Activated CD4-positive, alpha-beta memory T cell treated with anti-CD3 and anti-CD28 coated beads, Interleukin-2, amount 10 ng/mL, durations not matched to agents 7 days and 5 days (primary cell): ENCODE measurements around the gene F12. TPM values are rescaled to one million over a fixed set of nuclear protein-coding genes. Genes with fewer than 3 reads are reported as not detected.

Experiments used
- CTCF ChIA-PET: fragments of 350-600 bp; sonication (Branson Sonifier 250); formaldehyde crosslinking; loops from one replicate; lab custom pipeline; 2021; ENCODE audit warnings: antibody characterized with exemption, inconsistent platforms; lab: Charles Lee
- POLR2A ChIA-PET: fragments of 350-600 bp; sonication (Branson Sonifier 250); formaldehyde crosslinking; loops from one replicate; lab custom pipeline; 2021; ENCODE audit warnings: antibody characterized with exemption; lab: Charles Lee
- DNase-seq: peaks from one replicate; pipeline ENCODE4 v3.0.0-alpha.2; 2020
- H3K27ac Mint-ChIP-seq: one replicate; pipeline ENCODE4 v1.8.0; 2021; ENCODE audit warnings: mild to moderate bottlenecking, mixed read lengths
- H3K27me3 Mint-ChIP-seq: one replicate; pipeline ENCODE4 v1.8.0; 2021; ENCODE audit warnings: mixed read lengths
- H3K36me3 Mint-ChIP-seq: one replicate; pipeline ENCODE4 v1.8.0; 2021; ENCODE audit warnings: low read depth, mixed read lengths
- H3K4me1 Mint-ChIP-seq: one replicate; pipeline ENCODE4 v1.8.0; 2021; ENCODE audit warnings: mixed read lengths
- H3K4me3 Mint-ChIP-seq: one replicate; pipeline ENCODE4 v1.8.0; 2021; ENCODE audit warnings: mild to moderate bottlenecking, mixed read lengths
- H3K9me3 Mint-ChIP-seq: one replicate; pipeline ENCODE4 v1.8.0; 2021; ENCODE audit warnings: mixed read lengths
- total RNA-seq, 2 experiments: library from RNA; stranded (reverse); gene quantifications; one replicate each; pipeline ENCODE4 v1.2.3, GENCODE V29; 2021

Gene F12
- 1 to 10 TPM; 1.5 to 1.6 TPM for total RNA-seq

- Mint-ChIP-seq H3K27ac (no peak within 1 kb of the TSS), H3K36me3 (no peaks in the 10 kb centered on the region), H3K4me3 (no peak within 1 kb of the TSS), H3K9me3 (no peaks in the 10 kb centered on the region), H3K27me3 (peaks cover 9% of the 10 kb centered on the region), H3K4me1 (peaks cover 53% of the 10 kb centered on the region)
- POLR2A ChIA-PET: interaction anchor here (1.2 to 17.5 kb wide), 6 partner anchors 19 to 57 kb away, joined by 4 to 463 read pairs (median 6); partner anchors contain the start of genes GRK6, LMAN2 and PRR7
- DNase-seq: no peak
- CTCF ChIA-PET: interaction anchor here (1.0 to 11.1 kb wide), 6 partner anchors 9 to 93 kb away, joined by 3 to 467 read pairs (median 5); partner anchors contain the start of gene PRR7
Measured at GRCh38 chr5:177409043-177409801, at the start of gene F12. F12 (minus strand) TSS chr5:177409564; CDS start chr5:177409527, 37 bp downstream.

GRCh38 chr5:177458912-177459350 is 49.6 kb upstream of the F12 start:
- Mint-ChIP-seq H3K27me3 (peaks cover under 1% of the 10 kb centered on the region), H3K4me1 (peaks cover 32% of the 10 kb centered on the region), H3K9me3 (no peaks in the 10 kb centered on the region), H3K36me3 (no peaks in the 10 kb centered on the region), H3K4me3 (no peak overlapping the region), H3K27ac (no peak overlapping the region)
- POLR2A ChIA-PET: interaction anchor here (7.6 kb wide), 1 partner anchor 16 kb away, joined by 96 read pairs; the partner anchor contains the start of gene PRR7
- no peak for DNase-seq
- CTCF ChIA-PET: interaction anchor here (8.5 kb wide), 1 partner anchor 69 kb away, joined by 188 read pairs; no protein-coding TSS in a partner anchor

GRCh38 chr5:177457852-177458681 is 48.7 kb upstream of the F12 start:
- Mint-ChIP-seq H3K4me3 (no peak overlapping the region), H3K9me3 (no peaks in the 10 kb centered on the region), H3K4me1 (peaks cover 37% of the 10 kb centered on the region), H3K36me3 (no peaks in the 10 kb centered on the region), H3K27me3 (peaks cover 7% of the 10 kb centered on the region), H3K27ac (no peak overlapping the region)
- ChIA-PET POLR2A (interaction anchor here (1.0 to 7.6 kb wide), 6 partner anchors 15 to 68 kb away, joined by 3 to 96 read pairs (median 6); partner anchors contain the start of genes DBN1, GRK6 and PRR7), CTCF (interaction anchor here (0.7 to 17.6 kb wide), 32 partner anchors 8 to 329 kb away, joined by 3 to 467 read pairs (median 4); partner anchors contain the start of genes F12, GRK6, LMAN2 and PDLIM7)
- DNase-seq: no peak

DNA sequence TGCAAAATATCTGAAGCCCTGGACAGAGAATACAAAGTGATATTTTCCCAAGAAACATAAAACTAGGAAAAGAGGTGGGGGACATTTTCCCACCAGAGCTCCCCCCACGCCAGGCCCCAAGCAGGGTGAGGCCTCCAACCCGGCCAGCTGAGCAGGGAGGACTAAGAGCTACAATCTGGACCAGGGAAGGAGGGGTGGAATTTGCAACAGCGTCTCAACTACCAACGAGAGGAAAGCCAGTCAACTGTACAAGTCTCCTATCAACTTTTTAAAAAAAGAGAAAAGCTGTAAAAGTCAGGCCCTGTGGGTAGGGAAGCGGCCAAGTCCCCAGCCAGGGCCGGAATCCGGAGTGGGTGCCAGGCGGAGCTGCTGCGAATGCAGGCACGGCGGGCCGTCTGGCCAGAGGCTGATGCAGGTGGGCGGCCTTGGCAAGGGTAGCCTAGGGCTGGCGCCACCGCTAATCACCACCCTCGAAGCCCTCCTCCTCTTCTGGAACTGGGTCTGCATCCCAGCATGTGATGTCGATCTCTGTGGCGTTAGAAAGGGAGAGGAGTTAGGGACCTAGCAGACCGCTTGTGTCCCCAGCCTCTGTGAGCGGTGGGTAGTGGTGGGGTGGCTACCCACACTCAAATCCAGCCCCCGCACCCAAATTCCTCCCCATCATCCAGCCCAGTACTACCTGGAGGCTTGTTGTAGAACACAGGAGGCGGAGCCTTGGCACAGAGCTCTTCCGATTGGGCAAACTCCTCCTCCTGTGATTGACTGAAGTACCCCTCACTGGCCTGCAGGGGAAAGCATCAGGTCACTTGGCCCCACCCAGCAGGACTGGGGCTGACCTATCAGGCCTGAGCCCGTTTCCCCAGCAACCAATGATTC is 47.9 kb upstream of the F12 start:
- Mint-ChIP-seq H3K27me3 (peaks cover 12% of the 10 kb centered on the region), H3K9me3 (no peaks in the 10 kb centered on the region), H3K27ac (no peak overlapping the region), H3K4me1 (peaks cover 33% of the 10 kb centered on the region), H3K4me3 (peak overlapping the region; percentile 52), H3K36me3 (no peaks in the 10 kb centered on the region)
- ChIA-PET CTCF (interaction anchor here (0.6 to 17.6 kb wide), 39 partner anchors 8 to 328 kb away, joined by 3 to 467 read pairs (median 4); partner anchors contain the start of genes F12, GRK6, LMAN2 and PDLIM7), POLR2A (interaction anchor here (1.0 to 7.6 kb wide), 9 partner anchors 14 to 145 kb away, joined by 3 to 96 read pairs (median 6); partner anchors contain the start of genes DBN1, GRK6, MXD3 and PRR7)
- peak; percentile 69 for DNase-seq

GRCh38 chr5:177456591-177456964 is 47.2 kb upstream of the F12 start:
- no peak overlapping the region for H3K27ac Mint-ChIP-seq
- no peaks in the 10 kb centered on the region for H3K36me3 Mint-ChIP-seq
- no peaks in the 10 kb centered on the region for H3K9me3 Mint-ChIP-seq
- no peak for DNase-seq
- H3K27me3 Mint-ChIP-seq: peaks cover 17% of the 10 kb centered on the region
- H3K4me1 Mint-ChIP-seq: peaks cover 31% of the 10 kb centered on the region
- ChIA-PET CTCF (interaction anchor here (0.8 to 17.6 kb wide), 20 partner anchors 9 to 328 kb away, joined by 3 to 467 read pairs (median 4); partner anchors contain the start of genes F12, PDLIM7, PFN3 and PRR7), POLR2A (interaction anchor here (1.1 to 7.6 kb wide), 9 partner anchors 13 to 323 kb away, joined by 3 to 96 read pairs (median 7); partner anchors contain the start of genes GRK6, MXD3, NSD1 and PRR7)
- peak overlapping the region; percentile 79 for H3K4me3 Mint-ChIP-seq

DNA sequence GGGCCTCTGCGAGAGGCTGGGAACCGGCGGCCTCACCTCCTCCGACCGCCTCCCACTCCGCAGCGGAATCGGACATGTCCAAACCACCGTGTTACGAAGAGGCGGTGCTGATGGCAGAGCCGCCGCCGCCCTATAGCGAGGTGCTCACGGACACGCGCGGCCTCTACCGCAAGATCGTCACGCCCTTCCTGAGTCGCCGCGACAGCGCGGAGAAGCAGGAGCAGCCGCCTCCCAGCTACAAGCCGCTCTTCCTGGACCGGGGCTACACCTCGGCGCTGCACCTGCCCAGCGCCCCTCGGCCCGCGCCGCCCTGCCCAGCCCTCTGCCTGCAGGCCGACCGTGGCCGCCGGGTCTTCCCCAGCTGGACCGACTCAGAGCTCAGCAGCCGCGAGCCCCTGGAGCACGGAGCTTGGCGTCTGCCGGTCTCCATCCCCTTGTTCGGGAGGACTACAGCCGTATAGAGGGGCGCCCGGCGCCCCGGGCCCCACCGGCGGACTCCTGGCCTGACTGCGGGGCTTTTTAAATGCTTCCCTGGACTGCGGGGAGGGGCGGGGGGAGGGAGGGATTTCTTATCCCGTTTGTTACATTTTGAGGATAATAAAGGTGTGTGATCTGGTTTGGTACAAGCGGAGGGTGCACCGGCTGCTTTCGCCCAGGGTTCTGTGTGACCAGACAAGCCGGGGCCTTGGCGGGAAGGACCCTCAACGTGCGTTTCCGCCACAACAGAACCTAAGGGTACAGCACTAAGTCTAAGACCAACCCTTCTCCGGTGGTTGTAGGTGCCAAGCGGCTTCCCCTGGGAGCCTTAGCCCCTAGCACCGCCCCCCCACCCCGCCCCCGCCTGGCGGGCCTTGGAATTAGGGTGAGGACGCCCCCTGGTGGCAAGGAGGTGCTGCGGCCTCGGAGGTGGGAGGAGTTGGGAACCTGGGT is 46.6 kb upstream of the F12 start:
- Mint-ChIP-seq H3K4me3 (peak overlapping the region; percentile 79), H3K4me1 (peaks cover 27% of the 10 kb centered on the region), H3K27ac (peak overlapping the region; percentile 85), H3K9me3 (no peaks in the 10 kb centered on the region), H3K36me3 (no peaks in the 10 kb centered on the region), H3K27me3 (peaks cover 17% of the 10 kb centered on the region)
- CTCF ChIA-PET: interaction anchor here (0.6 to 17.6 kb wide), 40 partner anchors 8 to 155 kb away, joined by 3 to 467 read pairs (median 6); partner anchors contain the start of genes F12, GRK6, LMAN2 and MXD3
- peak; percentile 95 for DNase-seq
- POLR2A ChIA-PET: interaction anchor here (0.9 to 20.7 kb wide), 18 partner anchors 12 to 322 kb away, joined by 3 to 654 read pairs (median 7); partner anchors contain the start of genes DDX41, GRK6, LMAN2 and MXD3

DNA sequence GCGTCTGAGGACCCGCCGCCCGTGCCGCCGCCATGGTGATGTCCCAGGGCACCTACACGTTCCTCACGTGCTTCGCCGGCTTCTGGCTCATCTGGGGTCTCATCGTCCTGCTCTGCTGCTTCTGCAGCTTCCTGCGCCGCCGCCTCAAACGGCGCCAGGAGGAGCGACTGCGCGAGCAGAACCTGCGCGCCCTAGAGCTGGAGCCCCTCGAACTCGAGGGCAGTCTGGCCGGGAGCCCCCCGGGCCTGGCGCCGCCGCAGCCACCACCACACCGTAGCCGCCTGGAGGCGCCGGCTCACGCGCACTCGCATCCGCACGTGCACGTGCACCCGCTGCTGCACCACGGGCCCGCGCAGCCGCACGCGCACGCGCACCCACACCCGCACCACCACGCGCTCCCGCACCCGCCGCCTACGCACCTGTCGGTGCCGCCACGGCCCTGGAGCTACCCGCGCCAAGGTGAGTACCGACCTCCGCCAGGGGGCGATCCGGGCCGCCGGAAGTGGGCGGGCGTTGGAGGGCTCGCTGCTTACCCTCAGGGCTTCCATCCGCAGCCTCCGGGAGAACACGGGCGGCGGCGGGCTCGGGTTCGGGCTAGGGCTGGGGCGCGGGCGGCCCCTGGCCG is 45.8 kb upstream of the F12 start:
- ChIA-PET POLR2A (interaction anchor here (0.9 to 20.7 kb wide), 20 partner anchors 12 to 322 kb away, joined by 3 to 654 read pairs (median 7); partner anchors contain the start of genes DDX41, GRK6, LMAN2 and MXD3), CTCF (interaction anchor here (0.6 to 17.6 kb wide), 41 partner anchors 8 to 341 kb away, joined by 3 to 467 read pairs (median 5); partner anchors contain the start of genes F12, GRK6, LMAN2 and MXD3)
- no peaks in the 10 kb centered on the region for H3K9me3 Mint-ChIP-seq
- peaks cover 17% of the 10 kb centered on the region for H3K27me3 Mint-ChIP-seq
- no peaks in the 10 kb centered on the region for H3K36me3 Mint-ChIP-seq
- DNase-seq: peak; percentile 91
- peak overlapping the region; percentile 85 for H3K27ac Mint-ChIP-seq
- peaks cover 27% of the 10 kb centered on the region for H3K4me1 Mint-ChIP-seq
- peak overlapping the region; percentile 79 for H3K4me3 Mint-ChIP-seq

DNA sequence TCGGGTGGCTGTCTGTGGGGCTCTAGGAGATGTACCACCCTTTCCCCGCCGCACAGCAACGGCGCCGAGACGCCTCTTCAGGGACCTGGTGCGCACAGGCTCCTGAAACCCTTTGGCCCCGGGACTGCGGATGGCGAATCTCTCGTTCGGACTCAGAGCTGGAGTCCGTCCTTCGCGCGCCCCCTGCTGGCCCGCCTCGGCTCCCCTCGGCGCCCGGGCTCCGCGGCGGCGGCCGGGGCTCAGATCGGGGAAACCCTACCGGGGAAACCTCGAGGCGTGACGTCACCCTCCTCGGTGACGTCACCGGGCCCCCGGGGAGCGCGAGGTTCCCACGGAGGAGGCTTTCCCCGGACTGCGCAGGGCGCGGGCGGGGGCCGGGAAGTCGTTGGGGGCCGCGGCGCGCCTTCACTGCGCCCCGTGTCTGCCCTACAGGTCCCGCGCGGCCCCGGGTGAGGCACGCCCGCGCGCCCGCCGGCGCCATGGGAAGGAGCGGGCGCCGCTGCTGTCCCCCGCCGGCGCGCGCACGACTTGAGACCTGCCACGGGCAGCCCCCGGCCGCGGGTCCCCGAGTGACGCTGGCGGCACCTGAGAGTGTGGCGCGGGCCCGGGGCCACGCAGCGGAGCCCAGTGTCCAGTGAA is 45.2 kb upstream of the F12 start:
- Mint-ChIP-seq H3K27me3 (peaks cover 17% of the 10 kb centered on the region), H3K9me3 (no peaks in the 10 kb centered on the region), H3K4me3 (peak overlapping the region; percentile 79), H3K4me1 (peaks cover 27% of the 10 kb centered on the region), H3K36me3 (no peaks in the 10 kb centered on the region), H3K27ac (no peak overlapping the region)
- ChIA-PET POLR2A (interaction anchor here (1.2 to 20.7 kb wide), 18 partner anchors 11 to 321 kb away, joined by 3 to 654 read pairs (median 8); partner anchors contain the start of genes DDX41, GRK6, LMAN2 and MXD3), CTCF (interaction anchor here (0.5 to 17.6 kb wide), 39 partner anchors 9 to 341 kb away, joined by 3 to 467 read pairs (median 5); partner anchors contain the start of genes F12, GRK6, LMAN2 and MXD3)
- DNase-seq: peak; percentile 94

DNA sequence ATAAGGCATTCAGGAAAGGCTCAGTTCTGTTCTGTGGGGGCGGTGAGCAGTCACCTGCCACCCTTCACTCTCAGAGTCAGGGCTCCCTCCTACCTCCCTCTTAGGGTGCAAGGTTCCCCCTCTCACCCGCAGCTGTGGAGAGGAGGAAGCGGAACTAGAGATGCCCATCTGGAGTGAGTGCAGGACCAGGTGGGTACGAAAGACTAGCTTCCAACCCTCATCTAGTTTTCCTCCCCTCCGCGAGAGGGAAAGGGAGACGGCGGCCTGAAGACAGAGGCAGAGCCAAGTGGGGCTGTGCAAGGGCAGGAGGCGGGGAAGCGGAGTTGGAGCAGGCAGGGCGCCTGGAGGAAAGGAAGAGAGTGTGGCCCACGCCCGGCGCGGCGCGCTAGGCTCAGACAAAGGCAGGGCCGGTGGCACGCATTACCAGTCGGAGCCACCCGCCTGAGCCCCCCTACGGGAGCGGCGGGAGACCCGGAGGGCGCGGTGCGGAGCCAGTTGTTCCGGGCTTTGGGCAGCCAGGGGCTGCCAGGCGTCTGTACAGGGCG is 44.6 kb upstream of the F12 start:
- CTCF ChIA-PET: interaction anchor here (0.5 to 17.6 kb wide), 20 partner anchors 8 to 144 kb away, joined by 3 to 467 read pairs (median 11); partner anchors contain the start of genes F12, GRK6, LMAN2 and MXD3
- H3K9me3 Mint-ChIP-seq: no peaks in the 10 kb centered on the region
- DNase-seq: no peak
- POLR2A ChIA-PET: interaction anchor here (1.2 to 20.7 kb wide), 9 partner anchors 11 to 96 kb away, joined by 5 to 654 read pairs (median 8); partner anchors contain the start of genes F12, GRK6, PDLIM7 and PRR7
- peaks cover 17% of the 10 kb centered on the region for H3K27me3 Mint-ChIP-seq
- peak overlapping the region; percentile 60 for H3K4me3 Mint-ChIP-seq
- H3K4me1 Mint-ChIP-seq: peaks cover 27% of the 10 kb centered on the region
- no peaks in the 10 kb centered on the region for H3K36me3 Mint-ChIP-seq
- H3K27ac Mint-ChIP-seq: peak overlapping the region; percentile 40
